Subcutaneous abdominal adipose tissue (tissue), 5 donors: Measurements from ENCODE around the gene CCDC28B.

Experiments used
- H3K27ac ChIP-seq: one replicate; pipeline ENCODE4 v1.7.0; 2013; ENCODE audit warnings: low read depth, mild to moderate bottlenecking, inconsistent platforms, low read length, moderate library complexity
- H3K27me3 ChIP-seq, 5 donors: one replicate each; pipeline ENCODE4 v1.7.0; 2013; ENCODE audit warnings: low read length in 5 of 5, inconsistent platforms in 1 of 5; ENCODE audit not compliant: control insufficient read depth in 5 of 5, insufficient read depth in 4 of 5
- H3K36me3 ChIP-seq, 5 donors: one replicate each; pipeline ENCODE4 v1.7.0; 2013; ENCODE audit warnings: low read length in 5 of 5; ENCODE audit not compliant: control insufficient read depth in 5 of 5, insufficient read depth in 5 of 5
- H3K4me1 ChIP-seq, 5 donors: one replicate each; pipeline ENCODE4 v1.7.0; 2013; ENCODE audit warnings: low read length in 5 of 5, mild to moderate bottlenecking in 3 of 5, moderate library complexity in 1 of 5; ENCODE audit not compliant: control insufficient read depth in 5 of 5, insufficient read depth in 5 of 5
- H3K4me3 ChIP-seq, 5 donors: one replicate each; pipeline ENCODE4 v1.7.0; 2013; ENCODE audit warnings: low read length in 5 of 5, low read depth in 1 of 5
- H3K9ac ChIP-seq, 5 donors: one replicate each; pipeline ENCODE4 v1.7.0; 2013; ENCODE audit warnings: low read length in 5 of 5, mild to moderate bottlenecking in 4 of 5, moderate library complexity in 3 of 5
- H3K9me3 ChIP-seq, 5 donors: one replicate each; pipeline ENCODE4 v1.7.0; 2013; ENCODE audit warnings: low read length in 5 of 5; ENCODE audit not compliant: control insufficient read depth in 5 of 5
- donor health status: healthy.
- donor health status: healthy.
- donor health status: healthy.
- donor health status: healthy.
- donor health status: healthy.

Gene CCDC28B

DNA sequence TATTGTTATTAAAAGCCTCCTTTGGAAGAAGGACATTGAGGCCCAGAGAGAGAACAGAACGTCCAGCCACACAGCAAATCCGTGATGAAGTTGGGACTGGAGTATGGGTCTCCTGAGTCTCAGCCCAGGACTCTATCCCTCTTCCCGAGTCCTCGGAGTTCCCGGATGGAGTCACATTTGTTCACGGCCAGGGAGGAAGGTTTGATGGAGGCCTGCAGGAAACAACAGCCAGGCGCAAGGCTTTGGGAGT lies 21.3 kb upstream of the CCDC28B start:
- peak overlapping the region; percentile 22 to 96 (median 79) for H3K9ac ChIP-seq
- peaks cover 0 to 17% (median 9%) of the 10 kb centered on the region in 5 donors for H3K36me3 ChIP-seq
- H3K4me3 ChIP-seq, result peak overlapping the region; percentile 72 to 82 (median 74)
- H3K27ac ChIP-seq, result peak overlapping the region; percentile 99
- H3K27me3 ChIP-seq, result no peaks in the 10 kb centered on the region
- peaks cover 9 to 43% (median 40%) of the 10 kb centered on the region in 5 donors for H3K4me1 ChIP-seq
- H3K9me3 ChIP-seq, result no peaks in the 10 kb centered on the region

DNA sequence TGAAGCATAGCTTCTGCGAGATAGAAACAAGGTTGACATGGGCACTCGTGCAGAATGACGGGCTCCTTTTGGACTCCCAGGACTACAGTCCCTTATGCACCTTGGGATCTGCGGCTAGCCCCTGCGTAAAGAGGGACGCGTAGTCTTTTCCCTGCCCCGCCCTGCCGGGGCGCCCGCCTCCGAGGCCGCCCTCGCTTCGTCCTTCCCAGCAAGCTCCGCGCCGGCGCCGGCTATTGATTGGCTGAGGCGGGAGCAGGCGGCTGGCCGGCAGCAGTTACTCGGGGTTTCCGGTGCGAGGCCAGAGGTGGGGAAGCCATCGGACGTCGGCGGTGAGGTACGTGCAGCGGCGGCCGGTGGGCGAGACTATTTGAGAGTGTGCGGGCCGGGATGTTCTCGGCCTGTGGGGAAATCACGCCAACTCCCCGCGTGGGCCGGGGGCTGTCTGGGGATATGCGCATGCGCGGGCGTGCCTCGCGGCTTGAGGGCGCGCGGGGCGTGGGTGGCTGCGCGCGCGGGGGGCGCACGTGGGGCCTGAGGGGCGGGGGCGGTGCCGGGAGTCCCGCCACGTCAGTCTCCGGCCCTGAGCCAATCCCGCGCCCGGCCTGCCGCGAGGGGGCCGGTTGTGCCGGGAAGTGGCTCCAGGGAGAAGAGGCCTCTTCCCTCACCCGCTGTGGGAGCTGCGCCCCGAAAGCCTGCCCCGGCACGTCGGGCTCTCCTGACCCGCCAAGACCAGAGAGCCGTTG lies 20.8 kb upstream of the CCDC28B start, which contains the start of gene TXLNA:
TXLNA (plus strand) TSS at position 233 of the 743 bp plus-strand sequence. CDS start 671 bp downstream, outside the sequence.
- Histone ChIP-seq H3K27me3 (no peaks in the 10 kb centered on the region), H3K9me3 (no peaks in the 10 kb centered on the region), H3K36me3 (peaks cover under 1 to 22% (median 14%) of the 10 kb centered on the region in 5 donors), H3K27ac (peak within 1 kb of the TSS; percentile 99), H3K4me3 (peak within 1 kb of the TSS; percentile 72 to 82 (median 74)), H3K9ac (peak within 1 kb of the TSS; percentile 32 to 97 (median 92)), H3K4me1 (peaks cover 9 to 48% (median 45%) of the 10 kb centered on the region in 5 donors)

DNA sequence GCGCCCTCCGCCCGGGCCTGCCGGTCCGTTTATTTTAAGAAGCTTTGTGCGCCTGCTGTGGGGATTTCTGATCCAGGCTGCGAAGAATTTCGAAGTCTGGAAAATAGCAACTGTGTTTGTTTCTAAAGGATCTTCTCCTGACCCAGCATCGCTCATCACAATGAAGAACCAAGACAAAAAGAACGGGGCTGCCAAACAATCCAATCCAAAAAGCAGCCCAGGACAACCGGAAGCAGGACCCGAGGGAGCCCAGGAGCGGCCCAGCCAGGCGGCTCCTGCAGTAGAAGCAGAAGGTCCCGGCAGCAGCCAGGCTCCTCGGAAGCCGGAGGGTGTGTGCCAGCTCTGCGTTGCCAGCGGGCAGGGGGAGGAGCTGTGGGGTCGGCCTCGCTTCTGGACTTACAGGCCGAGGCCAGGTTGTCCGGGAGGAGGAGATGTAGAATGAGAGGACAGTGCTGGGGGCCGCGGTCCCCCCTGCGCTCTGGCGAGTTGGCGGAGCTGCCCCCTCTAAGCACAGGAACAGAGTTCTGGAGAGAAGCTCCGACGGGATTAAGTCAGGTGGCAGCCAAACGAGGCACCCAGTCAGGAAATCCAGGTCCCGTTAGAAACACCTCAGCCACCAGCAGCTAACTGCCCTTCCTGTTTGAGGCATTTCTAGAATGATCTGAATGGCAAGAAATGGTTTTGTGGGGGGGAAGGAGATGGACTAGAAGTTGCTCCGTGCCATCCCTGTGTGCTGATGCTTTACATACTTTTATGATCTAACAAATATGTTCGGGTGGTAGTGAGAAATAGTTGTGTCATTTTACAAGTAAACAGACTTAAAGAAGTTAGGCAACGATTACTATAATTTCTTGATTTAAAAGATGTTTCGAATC lies 20.0 kb upstream of the CCDC28B start:
- no peaks in the 10 kb centered on the region for H3K27me3 ChIP-seq
- peak overlapping the region; percentile 72 to 82 (median 74) for H3K4me3 ChIP-seq
- peaks cover 5 to 27% (median 19%) of the 10 kb centered on the region in 5 donors for H3K36me3 ChIP-seq
- peaks cover 9 to 53% (median 46%) of the 10 kb centered on the region in 5 donors for H3K4me1 ChIP-seq
- H3K9me3 ChIP-seq, result no peaks in the 10 kb centered on the region
- peak overlapping the region; percentile 99 for H3K27ac ChIP-seq
- H3K9ac ChIP-seq, result peak overlapping the region; percentile 32 to 97 (median 92)

DNA sequence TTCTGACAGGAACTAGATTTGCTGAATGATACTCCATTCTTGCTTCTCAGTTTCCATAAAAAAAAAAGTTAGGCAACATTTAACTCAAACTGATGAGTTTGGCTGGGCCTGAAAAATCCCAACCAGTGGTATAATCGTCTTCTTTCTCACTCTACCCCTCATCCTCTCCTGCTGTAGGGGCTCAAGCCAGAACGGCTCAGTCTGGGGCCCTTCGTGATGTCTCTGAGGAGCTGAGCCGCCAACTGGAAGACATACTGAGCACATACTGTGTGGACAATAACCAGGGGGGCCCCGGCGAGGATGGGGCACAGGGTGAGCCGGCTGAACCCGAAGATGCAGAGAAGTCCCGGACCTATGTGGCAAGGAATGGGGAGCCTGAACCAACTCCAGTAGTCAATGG lies 19.3 kb upstream of the CCDC28B start:
- Histone ChIP-seq H3K27ac (peak overlapping the region; percentile 99), H3K36me3 (peaks cover 5 to 33% (median 21%) of the 10 kb centered on the region in 5 donors), H3K4me1 (peaks cover 9 to 53% (median 46%) of the 10 kb centered on the region in 5 donors), H3K27me3 (no peaks in the 10 kb centered on the region), H3K9ac (peak overlapping the region; percentile 32 to 97 (median 92)), H3K9me3 (no peaks in the 10 kb centered on the region), H3K4me3 (peak overlapping the region; percentile 72 to 82 (median 74))

DNA sequence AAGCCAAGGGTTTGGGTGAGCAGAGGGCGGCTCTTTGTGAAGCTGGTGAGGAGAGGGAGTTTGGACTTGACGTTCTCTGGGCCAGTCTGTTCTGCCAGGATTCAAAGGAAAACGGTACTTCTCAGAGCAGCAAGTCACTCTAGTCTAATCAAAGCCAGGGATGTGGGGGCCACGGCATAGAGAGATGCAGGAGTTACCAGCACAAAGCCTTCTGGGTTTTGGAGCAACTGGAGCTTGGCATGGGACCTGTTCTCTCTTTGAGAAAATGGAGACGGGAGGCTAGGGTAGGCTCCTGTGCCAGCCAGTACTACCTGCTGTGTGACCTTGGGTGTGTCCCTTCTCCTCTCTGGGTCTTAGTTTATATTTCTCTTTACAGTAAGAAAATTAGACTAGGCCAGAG lies 18.8 kb upstream of the CCDC28B start:
- Histone ChIP-seq H3K27ac (peak overlapping the region; percentile 99), H3K9me3 (no peaks in the 10 kb centered on the region), H3K4me3 (peak overlapping the region; percentile 48 to 82 (median 74)), H3K4me1 (peaks cover 9 to 56% (median 46%) of the 10 kb centered on the region in 5 donors), H3K36me3 (peaks cover 9 to 38% (median 26%) of the 10 kb centered on the region in 5 donors), H3K9ac (peak overlapping the region in 4 of 5 donors; percentile 92 to 97 (median 94)), H3K27me3 (no peaks in the 10 kb centered on the region)

DNA sequence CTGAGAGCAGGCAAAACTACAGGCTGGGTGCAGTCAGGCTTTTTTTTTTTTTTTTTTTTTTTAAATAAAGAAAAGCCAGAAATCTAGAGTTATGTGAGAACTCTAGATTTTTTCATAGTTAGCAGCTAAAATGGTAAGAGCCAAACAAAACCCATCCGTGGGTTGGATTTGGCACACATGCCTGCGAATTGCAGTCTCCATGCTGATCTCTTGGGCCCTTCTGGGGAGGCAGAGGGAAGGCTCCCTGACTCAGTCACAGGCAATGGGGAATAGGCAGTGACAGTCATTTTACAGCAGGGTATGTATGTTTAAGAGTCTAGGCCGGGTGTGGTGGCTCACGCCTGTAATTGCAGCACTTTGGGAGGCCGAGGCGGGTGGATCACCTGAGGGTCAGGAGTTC lies 18.3 kb upstream of the CCDC28B start:
- H3K9me3 ChIP-seq, result no peaks in the 10 kb centered on the region
- H3K9ac ChIP-seq, result peak overlapping the region in 3 of 5 donors; percentile 41 to 97 (median 96)
- H3K27me3 ChIP-seq, result no peaks in the 10 kb centered on the region
- H3K36me3 ChIP-seq, result peaks cover 10 to 43% (median 29%) of the 10 kb centered on the region in 5 donors
- peaks cover 9 to 58% (median 46%) of the 10 kb centered on the region in 5 donors for H3K4me1 ChIP-seq
- H3K27ac ChIP-seq, result peak overlapping the region; percentile 99
- H3K4me3 ChIP-seq, result peak overlapping the region in 1 of 5 donors; percentile 74

DNA sequence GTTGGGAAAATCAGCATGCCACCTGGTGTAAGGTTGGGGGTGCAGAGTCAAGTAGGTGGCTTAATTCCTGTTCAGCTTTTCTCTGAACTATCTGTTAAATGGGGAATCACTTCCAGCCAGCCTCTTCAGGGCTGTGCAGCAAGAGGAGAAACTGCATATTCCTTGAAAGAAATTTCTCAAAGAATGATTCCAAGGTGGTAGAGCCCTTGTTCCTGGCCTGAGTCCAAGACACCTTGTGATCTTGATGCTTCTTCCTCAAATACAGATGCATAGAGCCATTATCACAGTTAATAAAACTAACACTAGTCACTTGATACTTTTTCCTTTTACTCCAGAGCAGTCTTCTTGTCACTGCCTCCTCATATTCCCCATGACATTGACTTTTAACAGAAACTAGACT lies 15.7 kb upstream of the CCDC28B start:
- Histone ChIP-seq H3K36me3 (peaks cover 16 to 69% (median 54%) of the 10 kb centered on the region in 5 donors), H3K4me3 (no peak overlapping the region), H3K9me3 (no peaks in the 10 kb centered on the region), H3K27me3 (no peaks in the 10 kb centered on the region), H3K9ac (no peak overlapping the region), H3K4me1 (peaks cover 3 to 44% (median 35%) of the 10 kb centered on the region in 5 donors), H3K27ac (no peak overlapping the region)

DNA sequence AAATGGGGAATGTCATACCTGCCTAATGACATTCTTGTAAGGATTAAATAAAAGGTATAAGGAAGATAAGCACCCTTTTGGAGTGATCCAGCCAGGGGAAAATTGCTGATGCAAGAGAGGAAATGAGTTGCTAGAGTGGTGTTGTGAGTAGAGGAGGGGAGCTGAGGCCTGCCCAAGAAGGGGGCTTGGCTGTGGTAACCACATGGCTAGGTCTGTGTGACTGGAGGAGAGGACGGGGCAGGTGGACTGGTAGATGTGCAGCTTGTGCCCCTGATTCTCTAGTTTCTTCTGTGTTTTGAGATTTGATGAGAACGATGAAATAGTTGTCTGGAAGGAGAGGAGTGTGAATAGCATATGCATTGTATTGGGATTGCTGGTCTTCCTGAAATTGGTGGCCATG lies 14.3 kb upstream of the CCDC28B start:
- H3K27ac ChIP-seq, result no peak overlapping the region
- peaks cover 18 to 83% (median 67%) of the 10 kb centered on the region in 5 donors for H3K36me3 ChIP-seq
- peaks cover 3 to 33% (median 24%) of the 10 kb centered on the region in 5 donors for H3K4me1 ChIP-seq
- no peak overlapping the region for H3K4me3 ChIP-seq
- no peaks in the 10 kb centered on the region for H3K27me3 ChIP-seq
- H3K9me3 ChIP-seq, result no peaks in the 10 kb centered on the region
- no peak overlapping the region for H3K9ac ChIP-seq

DNA sequence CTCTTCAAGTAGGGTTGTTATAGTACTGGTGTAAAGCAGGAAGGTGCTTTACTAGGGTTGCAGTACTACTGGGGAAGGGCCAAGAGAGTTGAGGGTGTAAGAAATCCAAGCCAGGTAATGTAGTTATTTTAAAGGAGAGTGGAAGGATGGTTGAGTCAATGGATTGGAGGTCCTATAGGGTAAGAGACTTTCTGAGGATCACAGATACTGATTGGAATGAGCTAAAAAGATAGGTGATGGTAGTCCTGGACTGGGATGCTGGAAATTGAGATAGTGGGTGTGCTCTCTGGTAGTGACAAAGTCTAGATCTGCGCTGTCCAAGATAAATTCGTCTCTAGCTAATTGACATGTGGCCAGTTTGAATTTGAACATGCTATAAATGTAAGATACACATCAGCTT lies 13.9 kb upstream of the CCDC28B start:
- Histone ChIP-seq H3K4me3 (no peak overlapping the region), H3K27me3 (no peaks in the 10 kb centered on the region), H3K9ac (no peak overlapping the region), H3K4me1 (peaks cover 3 to 29% (median 20%) of the 10 kb centered on the region in 5 donors), H3K9me3 (no peaks in the 10 kb centered on the region), H3K36me3 (peaks cover 18 to 84% (median 67%) of the 10 kb centered on the region in 5 donors), H3K27ac (no peak overlapping the region)
